Pericardium fibroblast (primary cell): ENCODE results near the gene MYOG. TPM values are rescaled to one million over a fixed set of nuclear protein-coding genes. Genes with fewer than 3 reads are reported as not detected.

Source experiments
- total RNA-seq: library from RNA; depleted of rRNA; stranded (reverse); fragments of >200 nt; gene quantifications from 2 replicates; pipeline ENCODE4 v1.2.3, GENCODE V29; 2015

The MYOG gene
- total RNA-seq, result 8.9 TPM in 1 of 2 replicates, not detected in the other

DNA sequence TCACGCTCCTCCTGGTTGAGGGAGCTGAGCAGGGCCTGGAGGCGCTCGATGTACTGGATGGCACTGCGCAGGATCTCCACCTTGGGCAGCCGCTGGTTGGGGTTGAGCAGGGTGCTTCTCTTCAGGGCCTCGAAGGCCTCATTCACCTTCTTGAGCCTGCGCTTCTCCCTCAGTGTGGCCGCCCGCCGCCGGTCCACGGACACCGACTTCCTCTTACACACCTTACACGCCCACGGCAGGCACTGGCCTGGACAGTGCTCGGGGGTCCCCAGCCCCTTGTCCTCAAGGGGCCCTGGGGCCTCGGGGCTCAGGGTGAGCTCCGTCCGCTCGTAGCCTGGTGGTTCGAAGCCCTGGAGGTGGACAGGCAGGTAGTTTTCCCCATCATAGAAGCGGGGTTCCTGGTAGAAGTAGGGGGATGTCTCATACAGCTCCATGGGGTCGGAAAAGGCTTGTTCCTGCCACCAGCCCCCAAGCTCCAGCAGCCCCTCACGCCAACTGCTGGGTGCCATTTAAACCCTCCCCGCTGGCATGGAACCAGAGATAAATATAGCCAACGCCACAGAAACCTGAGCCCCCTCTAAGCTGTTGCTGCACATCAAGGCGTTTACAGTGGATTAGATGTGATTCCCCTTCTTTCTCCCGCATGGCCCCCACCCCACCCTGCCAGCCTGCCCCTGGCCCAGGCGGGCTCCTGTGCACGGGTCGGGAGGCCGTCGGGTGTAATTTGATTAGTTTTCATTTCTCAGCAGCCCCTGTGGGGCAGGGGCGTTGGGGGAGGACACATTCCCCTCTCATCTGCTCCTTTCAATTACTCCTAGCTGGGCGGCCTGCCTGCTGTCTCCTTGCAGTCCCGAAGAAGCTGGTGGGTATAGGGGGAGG lies at the start of gene MYOG:
TSS of gene MYOG (minus strand) at position 485 of the 879 bp plus-strand sequence. CDS start at position 434, 51 bp downstream.

DNA sequence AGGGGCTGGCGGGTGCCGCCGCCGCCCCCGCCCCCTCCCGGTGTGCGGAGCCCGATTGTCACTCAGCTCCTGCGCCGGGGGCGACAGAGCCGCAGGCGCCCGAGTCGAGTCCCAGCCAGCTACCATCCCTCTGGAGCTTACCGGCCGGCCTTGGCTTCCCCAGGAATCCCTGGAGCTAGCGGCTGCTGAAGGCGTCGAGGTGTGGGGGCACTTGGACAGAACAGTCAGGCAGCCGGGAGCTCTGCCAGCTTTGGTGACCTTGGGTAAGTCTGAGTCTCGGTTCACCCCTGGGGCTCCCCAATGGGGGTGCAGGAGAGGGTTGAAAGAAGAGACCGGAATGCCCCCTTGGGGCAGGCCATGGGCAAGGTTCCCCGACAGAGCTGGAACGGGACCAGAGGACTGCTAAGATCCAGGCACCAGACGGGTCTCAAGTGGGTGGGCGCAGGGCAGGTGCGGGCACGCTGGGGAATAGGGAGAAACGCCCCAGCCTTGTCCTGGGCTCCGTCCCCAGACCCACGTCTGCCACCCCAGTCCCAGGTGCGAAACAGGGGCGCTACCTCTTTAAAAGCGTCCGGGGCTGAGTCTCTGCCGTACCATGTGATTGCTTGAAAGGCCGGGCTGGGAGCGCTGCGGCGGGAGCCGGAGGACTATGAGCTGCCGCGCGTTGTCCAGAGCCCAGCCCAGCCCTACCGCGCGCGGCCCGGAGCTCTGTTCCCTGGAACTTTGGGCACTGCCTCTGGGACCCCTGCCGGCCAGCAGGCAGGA lies 42.0 kb upstream of the MYOG start, which contains the start of gene ADORA1:
TSS of gene ADORA1 (plus strand) at position 61 of the 765 bp plus-strand sequence. CDS start 1,116 bp downstream, outside the sequence.

Other genes with a start within 250 kb of the MYOG start
- gene RABIF, start 196.9 kb downstream of the MYOG start, total RNA-seq, result 6.2 and 7.8 TPM in 2 replicates
- 14.8 and 21.3 TPM in 2 replicates for gene KLHL12, start 158.8 kb downstream of the MYOG start, total RNA-seq
- gene ADIPOR1, start 127.7 kb downstream of the MYOG start, total RNA-seq, result 57.0 and 65.2 TPM in 2 replicates
- 26.0 and 37.5 TPM in 2 replicates for gene CYB5R1, start 118.8 kb downstream of the MYOG start, total RNA-seq
- gene TMEM183A, start 78.6 kb downstream of the MYOG start, total RNA-seq, result 50.5 and 60.9 TPM in 2 replicates
- gene PPFIA4, start 59.5 kb downstream of the MYOG start, total RNA-seq, result 2.4 and 5.1 TPM in 2 replicates
- gene ADORA1, start 41.7 kb upstream of the MYOG start, total RNA-seq, result 1.5 and 4.1 TPM in 2 replicates
- 0.93 and 12.5 TPM in 2 replicates for gene MYBPH, start 89.8 kb upstream of the MYOG start, total RNA-seq
- gene CHI3L1, start 100.7 kb upstream of the MYOG start, total RNA-seq, result 39.8 and 238 TPM in 2 replicates
- gene CHIT1, start 143.7 kb upstream of the MYOG start, total RNA-seq, result not detected in 2 replicates
- gene BTG2, start 219.5 kb upstream of the MYOG start, total RNA-seq, result 14.0 and 29.1 TPM in 2 replicates